ENCODE measurements around the gene IQGAP2. TPM values are rescaled to one million over a fixed set of nuclear protein-coding genes. Genes with fewer than 3 reads are reported as not detected.

The IQGAP2 gene
- total RNA-seq, 1 experiment from 2014 or later = 13.4 TPM

DNA sequence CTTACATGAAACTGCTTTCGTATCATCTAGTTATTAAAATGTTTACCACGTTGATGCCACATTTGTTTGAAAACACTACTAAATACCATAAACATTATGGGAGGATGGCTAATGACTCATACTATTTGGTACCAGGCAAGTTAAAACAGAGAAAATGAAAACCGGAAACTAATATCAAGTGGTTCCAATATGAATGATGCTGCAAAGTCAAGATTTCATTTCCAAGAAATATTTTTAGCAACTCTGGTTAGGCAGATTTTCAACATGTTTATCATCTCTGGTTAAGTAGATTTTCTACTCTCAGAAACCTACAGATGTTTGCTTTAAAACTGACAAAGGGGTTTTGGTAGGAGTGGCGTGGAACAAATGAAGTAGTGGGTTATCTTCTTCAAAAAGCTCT is 307.9 kb downstream of the IQGAP2 start:
- CTCF ChIA-PET = interaction anchor here (0.6 kb wide), 1 partner anchor 29 kb away, joined by 3 read pairs; no protein-coding TSS in a partner anchor
- H3K9me3 Mint-ChIP-seq (ENCODE audit: low read depth, unreplicated experiment) = no peaks in the 10 kb centered on the region
- H3K27ac Mint-ChIP-seq (ENCODE audit: unreplicated experiment) = no peak overlapping the region
- TF ChIP-seq, protein P1, sequence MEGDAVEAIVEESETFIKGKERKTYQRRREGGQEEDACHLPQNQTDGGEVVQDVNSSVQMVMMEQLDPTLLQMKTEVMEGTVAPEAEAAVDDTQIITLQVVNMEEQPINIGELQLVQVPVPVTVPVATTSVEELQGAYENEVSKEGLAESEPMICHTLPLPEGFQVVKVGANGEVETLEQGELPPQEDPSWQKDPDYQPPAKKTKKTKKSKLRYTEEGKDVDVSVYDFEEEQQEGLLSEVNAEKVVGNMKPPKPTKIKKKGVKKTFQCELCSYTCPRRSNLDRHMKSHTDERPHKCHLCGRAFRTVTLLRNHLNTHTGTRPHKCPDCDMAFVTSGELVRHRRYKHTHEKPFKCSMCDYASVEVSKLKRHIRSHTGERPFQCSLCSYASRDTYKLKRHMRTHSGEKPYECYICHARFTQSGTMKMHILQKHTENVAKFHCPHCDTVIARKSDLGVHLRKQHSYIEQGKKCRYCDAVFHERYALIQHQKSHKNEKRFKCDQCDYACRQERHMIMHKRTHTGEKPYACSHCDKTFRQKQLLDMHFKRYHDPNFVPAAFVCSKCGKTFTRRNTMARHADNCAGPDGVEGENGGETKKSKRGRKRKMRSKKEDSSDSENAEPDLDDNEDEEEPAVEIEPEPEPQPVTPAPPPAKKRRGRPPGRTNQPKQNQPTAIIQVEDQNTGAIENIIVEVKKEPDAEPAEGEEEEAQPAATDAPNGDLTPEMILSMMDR (IDR thresholded peaks at IDR 0.05; ENCODE audit: unreplicated experiment) = no peak
- BruUV-seq (replicated peaks) = no TSS peak
- H3K4me3 Mint-ChIP-seq (ENCODE audit: low read depth, unreplicated experiment) = no peak overlapping the region
- H3K27me3 Mint-ChIP-seq (ENCODE audit: unreplicated experiment) = peaks cover 31% of the 10 kb centered on the region
- peaks cover 6% of the 10 kb centered on the region for H3K4me1 Mint-ChIP-seq (ENCODE audit: low read depth, unreplicated experiment)
- peaks cover 13% of the 10 kb centered on the region for H3K36me3 Mint-ChIP-seq (ENCODE audit: insufficient read depth, unreplicated experiment)
- DNase-seq = no peak
- intact Hi-C loops (cut with micrococcal nuclease; ENCODE audit: unreplicated experiment) = no loop called here

DNA sequence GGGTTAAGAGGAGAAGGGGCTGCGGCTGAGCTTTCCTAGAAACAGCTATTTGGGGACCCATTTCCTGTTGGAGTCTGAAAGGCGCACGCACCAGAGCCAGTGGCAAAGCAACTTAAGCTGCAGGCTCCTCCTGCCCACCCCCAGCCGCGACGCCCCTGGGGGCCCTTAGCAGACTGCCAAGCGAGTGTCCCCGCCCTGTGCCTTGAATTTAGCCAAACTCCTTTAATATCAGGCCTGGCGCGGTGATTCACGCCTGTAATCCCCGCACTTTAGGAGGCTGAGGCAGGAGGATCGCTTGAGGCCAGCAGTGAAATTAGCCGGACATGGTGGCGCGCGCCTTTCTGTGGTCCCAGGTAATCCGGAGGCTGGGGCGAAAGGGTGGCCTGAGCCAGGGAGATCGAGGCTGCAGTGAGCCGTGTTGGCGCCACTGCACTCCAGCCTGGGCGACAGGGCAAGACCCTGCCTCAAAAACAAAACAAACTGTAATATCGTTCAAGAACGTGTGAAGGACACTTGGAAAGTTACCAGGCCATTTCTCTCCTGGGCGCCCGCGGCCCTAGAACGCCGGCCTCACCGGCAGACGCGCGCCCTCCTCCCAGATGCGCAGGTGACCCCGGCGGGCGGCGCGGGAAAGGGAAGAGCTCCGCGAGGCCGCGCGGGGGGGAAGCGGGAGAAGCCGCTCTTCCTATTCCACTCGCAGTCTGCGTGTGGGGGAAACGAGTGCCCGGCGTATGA is 311.8 kb downstream of the IQGAP2 start:
- CTCF ChIA-PET = interaction anchor here (0.7 to 0.8 kb wide), 3 partner anchors 113 to 1004 kb away, joined by 3 to 8 read pairs (median 7); no protein-coding TSS in a partner anchor
- TF ChIP-seq, protein P1 (IDR thresholded peaks at IDR 0.05; ENCODE audit: unreplicated experiment) = no peak
- H3K27me3 Mint-ChIP-seq (ENCODE audit: unreplicated experiment) = peaks cover 14% of the 10 kb centered on the region
- H3K36me3 Mint-ChIP-seq (ENCODE audit: insufficient read depth, unreplicated experiment) = peaks cover 25% of the 10 kb centered on the region
- H3K4me3 Mint-ChIP-seq (ENCODE audit: low read depth, unreplicated experiment) = peak overlapping the region; percentile 97
- intact Hi-C loops (cut with micrococcal nuclease; ENCODE audit: unreplicated experiment) = loop anchor here (5.0 kb wide), 1 partner anchor 57 kb away; no protein-coding TSS in a partner anchor
- BruUV-seq (replicated peaks) = no TSS peak
- no peak overlapping the region for H3K27ac Mint-ChIP-seq (ENCODE audit: unreplicated experiment)
- no peak for DNase-seq
- no peaks in the 10 kb centered on the region for H3K9me3 Mint-ChIP-seq (ENCODE audit: low read depth, unreplicated experiment)
- peaks cover 6% of the 10 kb centered on the region for H3K4me1 Mint-ChIP-seq (ENCODE audit: low read depth, unreplicated experiment)

DNA sequence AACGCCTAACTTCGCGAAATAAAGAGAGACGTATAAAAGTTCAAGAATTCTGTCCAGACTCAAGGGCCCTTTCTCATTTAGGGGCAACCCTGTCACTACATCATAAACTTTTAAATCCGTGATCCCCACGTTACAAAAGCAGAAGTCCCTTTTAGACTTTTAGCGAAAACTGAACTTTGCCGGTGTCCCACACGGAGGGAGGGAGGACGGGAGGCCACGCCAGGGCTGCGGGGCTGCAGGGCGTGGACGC is 312.3 kb downstream of the IQGAP2 start:
- CTCF ChIA-PET = interaction anchor here (0.7 to 0.8 kb wide), 4 partner anchors 114 to 1004 kb away, joined by 3 to 8 read pairs (median 7); no protein-coding TSS in a partner anchor
- H3K4me1 Mint-ChIP-seq (ENCODE audit: low read depth, unreplicated experiment) = peaks cover 6% of the 10 kb centered on the region
- peak overlapping the region; percentile 97 for H3K4me3 Mint-ChIP-seq (ENCODE audit: low read depth, unreplicated experiment)
- no peak overlapping the region for H3K27ac Mint-ChIP-seq (ENCODE audit: unreplicated experiment)
- DNase-seq = no peak
- intact Hi-C loops (cut with micrococcal nuclease; ENCODE audit: unreplicated experiment) = loop anchor here (5.0 kb wide), 1 partner anchor 57 kb away; no protein-coding TSS in a partner anchor
- H3K27me3 Mint-ChIP-seq (ENCODE audit: unreplicated experiment) = peaks cover 14% of the 10 kb centered on the region
- H3K36me3 Mint-ChIP-seq (ENCODE audit: insufficient read depth, unreplicated experiment) = peaks cover 25% of the 10 kb centered on the region
- TF ChIP-seq, protein P1 (IDR thresholded peaks at IDR 0.05; ENCODE audit: unreplicated experiment) = no peak
- no TSS peak for BruUV-seq (replicated peaks)
- H3K9me3 Mint-ChIP-seq (ENCODE audit: low read depth, unreplicated experiment) = no peaks in the 10 kb centered on the region

DNA sequence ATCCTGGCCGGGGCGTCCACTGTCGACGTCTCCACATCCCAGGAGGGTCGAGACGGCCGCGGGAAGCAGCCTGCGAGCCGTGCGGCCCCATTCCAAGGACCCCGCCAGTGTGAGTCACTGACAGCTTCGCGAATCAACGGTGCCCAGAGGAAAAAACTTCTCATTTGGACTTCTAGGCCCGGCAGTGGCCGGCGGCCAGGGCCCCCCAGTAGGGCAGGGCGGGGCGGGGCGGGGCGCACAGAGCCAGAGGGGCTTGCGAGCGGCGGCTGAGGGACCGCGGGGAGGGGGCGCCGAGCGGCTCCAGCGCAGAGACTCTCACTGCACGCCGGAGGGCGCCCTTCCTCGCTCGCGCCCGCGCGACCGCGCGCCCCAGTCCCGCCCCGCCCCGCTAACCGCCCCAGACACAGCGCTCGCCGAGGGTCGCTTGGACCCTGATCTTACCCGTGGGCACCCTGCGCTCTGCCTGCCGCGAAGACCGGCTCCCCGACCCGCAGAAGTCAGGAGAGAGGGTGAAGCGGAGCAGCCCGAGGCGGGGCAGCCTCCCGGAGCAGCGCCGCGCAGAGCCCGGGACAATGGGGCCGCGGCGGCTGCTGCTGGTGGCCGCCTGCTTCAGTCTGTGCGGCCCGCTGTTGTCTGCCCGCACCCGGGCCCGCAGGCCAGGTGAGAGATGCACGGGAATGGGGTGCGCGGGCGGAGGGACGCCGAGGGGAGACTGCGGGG is 312.8 kb downstream of the IQGAP2 start, which contains the start of gene F2R:
Gene F2R (plus strand): TSS at position 391 of the 720 bp plus-strand sequence. CDS start 182 bp downstream, at position 573.
- Mint-ChIP-seq H3K27me3 (ENCODE audit: unreplicated experiment) (peaks cover 14% of the 10 kb centered on the region), H3K4me1 (ENCODE audit: low read depth, unreplicated experiment) (peaks cover 6% of the 10 kb centered on the region), H3K27ac (ENCODE audit: unreplicated experiment) (peak within 1 kb of the TSS; percentile 52), H3K36me3 (ENCODE audit: insufficient read depth, unreplicated experiment) (peaks cover 25% of the 10 kb centered on the region), H3K4me3 (ENCODE audit: low read depth, unreplicated experiment) (peak within 1 kb of the TSS; percentile 97), H3K9me3 (ENCODE audit: low read depth, unreplicated experiment) (no peaks in the 10 kb centered on the region)
- intact Hi-C loops (cut with micrococcal nuclease; ENCODE audit: unreplicated experiment) = loop anchor here (5.0 kb wide), 1 partner anchor 56 kb away; no protein-coding TSS in a partner anchor
- TF ChIP-seq, protein P1 (IDR thresholded peaks at IDR 0.05; ENCODE audit: unreplicated experiment) = peak; percentile 77
- CTCF ChIA-PET = interaction anchor here (0.7 to 0.8 kb wide), 4 partner anchors 114 to 1005 kb away, joined by 3 to 8 read pairs (median 7); no protein-coding TSS in a partner anchor
- BruUV-seq (replicated peaks) = no TSS peak
- DNase-seq = peak; percentile 62

All from Calu3 (cell line).